Osteoblast (primary cell): ENCODE results near the gene NXN. TPM values are rescaled to one million over a fixed set of nuclear protein-coding genes. Genes with fewer than 3 reads are reported as not detected.

Experiments
- DNase-seq: peaks from one replicate; pipeline ENCODE4 v3.0.0; 2011; ENCODE audit warnings: low spot score, mixed read lengths; ENCODE audit not compliant: insufficient read length; ENCODE audit errors: missing footprints
- H2AFZ ChIP-seq: 2 replicates; pipeline ENCODE4 v1.6.0; 2011; ENCODE audit warnings: mild to moderate bottlenecking, low read length
- H3K27ac ChIP-seq: 2 replicates; pipeline ENCODE4 v1.5.1; 2011; ENCODE audit warnings: mild to moderate bottlenecking, low read depth, low read length, moderate library complexity
- H3K27me3 ChIP-seq: 2 replicates; pipeline ENCODE4 v1.6.0; 2012; ENCODE audit warnings: mild to moderate bottlenecking, control low read depth, inconsistent platforms, low read length, moderate library complexity; ENCODE audit not compliant: insufficient read depth
- H3K36me3 ChIP-seq: 2 replicates; pipeline ENCODE4 v1.5.1; 2011; ENCODE audit warnings: mild to moderate bottlenecking, low read length, control low read depth, moderate library complexity; ENCODE audit not compliant: insufficient read depth
- H3K4me1 ChIP-seq: 2 replicates; pipeline ENCODE4 v1.5.1; 2011; ENCODE audit warnings: mild to moderate bottlenecking, low read length, control low read depth, moderate library complexity; ENCODE audit not compliant: insufficient read depth
- H3K4me2 ChIP-seq: 2 replicates; pipeline ENCODE4 v1.6.0; 2011; ENCODE audit warnings: mild to moderate bottlenecking, low read length; ENCODE audit not compliant: insufficient read depth
- H3K4me3 ChIP-seq: fragments of 200-600 bp; sonication (generic); 3 replicates; pipeline ENCODE4 v1.5.1; 2012; ENCODE audit warnings: mild to moderate bottlenecking, low read length, inconsistent platforms; ENCODE audit not compliant: insufficient read depth
- H3K79me2 ChIP-seq: 2 replicates; pipeline ENCODE4 v1.6.0; 2012; ENCODE audit warnings: mild to moderate bottlenecking, low read length, control low read depth, inconsistent platforms; ENCODE audit not compliant: insufficient read depth
- H3K9me3 ChIP-seq: 2 replicates; pipeline ENCODE4 v1.5.1; 2011; ENCODE audit warnings: low read depth, low read length, control low read depth
- H4K20me1 ChIP-seq: 2 replicates; pipeline ENCODE4 v1.6.0; 2012; ENCODE audit warnings: mild to moderate bottlenecking, low read length, control low read depth; ENCODE audit not compliant: insufficient read depth
- total RNA-seq: library from RNA; depleted of rRNA; stranded (reverse); fragments of >200 nt; gene quantifications from 2 replicates; pipeline ENCODE4 v1.2.3, GENCODE V29; 2012
- TF ChIP-seq, protein P1 (sequence below): IDR thresholded peaks from 2 replicates; pipeline ENCODE4 v1.5.1; 2011; ENCODE audit warnings: mild to moderate bottlenecking, low read depth, low read length, moderate library complexity; ENCODE audit errors: extremely low read depth

The NXN gene
- total RNA-seq, 1 donor = 68.8 TPM

DNA sequence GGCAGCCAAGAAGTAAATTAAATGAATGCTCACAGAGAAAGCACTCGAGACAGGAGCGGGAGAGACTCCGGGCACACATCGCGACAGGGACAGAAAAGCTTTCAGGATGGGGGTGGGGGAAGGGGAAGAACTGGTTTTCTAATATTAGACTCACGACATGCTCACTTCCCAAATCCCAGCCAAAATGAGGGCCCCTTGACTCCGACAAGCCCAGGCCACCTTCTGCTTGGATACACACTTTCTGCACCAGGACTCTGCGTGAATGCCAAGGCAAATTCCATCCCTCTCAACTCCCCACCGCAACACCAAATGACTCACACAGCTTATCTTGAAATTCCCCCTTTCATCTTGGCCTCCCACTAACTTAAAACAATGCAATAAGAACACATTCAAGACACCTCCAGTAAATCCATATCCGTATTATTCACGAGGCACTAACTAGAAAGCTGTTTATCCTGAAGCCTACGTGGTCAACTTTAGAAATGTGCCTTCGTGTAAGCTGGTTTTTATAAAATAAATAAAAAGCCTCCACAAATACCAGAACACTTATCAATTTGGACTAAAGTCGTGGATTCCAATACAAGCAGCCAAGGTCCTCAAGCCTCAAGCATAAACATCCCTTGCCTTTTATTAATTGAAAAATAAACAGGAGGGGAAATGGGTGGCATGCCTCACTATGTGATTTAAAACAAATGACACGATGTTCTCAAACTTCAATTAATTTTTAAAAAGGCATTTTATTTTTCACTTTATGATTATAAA lies 46.1 kb downstream of the NXN start:
- peak; percentile 96 for DNase-seq
- H2AFZ ChIP-seq = no peak overlapping the region
- no peaks in the 10 kb centered on the region for H3K27me3 ChIP-seq
- H4K20me1 ChIP-seq = peaks cover 7% of the 10 kb centered on the region
- peaks cover 9% of the 10 kb centered on the region for H3K36me3 ChIP-seq
- H3K4me3 ChIP-seq = peak overlapping the region; percentile 36
- H3K9me3 ChIP-seq = no peaks in the 10 kb centered on the region
- H3K4me1 ChIP-seq = peaks cover 20% of the 10 kb centered on the region
- H3K79me2 ChIP-seq = peaks cover 13% of the 10 kb centered on the region
- peak overlapping the region; percentile 73 for H3K4me2 ChIP-seq
- peak overlapping the region; percentile 84 for H3K27ac ChIP-seq
- TF ChIP-seq, protein P1, sequence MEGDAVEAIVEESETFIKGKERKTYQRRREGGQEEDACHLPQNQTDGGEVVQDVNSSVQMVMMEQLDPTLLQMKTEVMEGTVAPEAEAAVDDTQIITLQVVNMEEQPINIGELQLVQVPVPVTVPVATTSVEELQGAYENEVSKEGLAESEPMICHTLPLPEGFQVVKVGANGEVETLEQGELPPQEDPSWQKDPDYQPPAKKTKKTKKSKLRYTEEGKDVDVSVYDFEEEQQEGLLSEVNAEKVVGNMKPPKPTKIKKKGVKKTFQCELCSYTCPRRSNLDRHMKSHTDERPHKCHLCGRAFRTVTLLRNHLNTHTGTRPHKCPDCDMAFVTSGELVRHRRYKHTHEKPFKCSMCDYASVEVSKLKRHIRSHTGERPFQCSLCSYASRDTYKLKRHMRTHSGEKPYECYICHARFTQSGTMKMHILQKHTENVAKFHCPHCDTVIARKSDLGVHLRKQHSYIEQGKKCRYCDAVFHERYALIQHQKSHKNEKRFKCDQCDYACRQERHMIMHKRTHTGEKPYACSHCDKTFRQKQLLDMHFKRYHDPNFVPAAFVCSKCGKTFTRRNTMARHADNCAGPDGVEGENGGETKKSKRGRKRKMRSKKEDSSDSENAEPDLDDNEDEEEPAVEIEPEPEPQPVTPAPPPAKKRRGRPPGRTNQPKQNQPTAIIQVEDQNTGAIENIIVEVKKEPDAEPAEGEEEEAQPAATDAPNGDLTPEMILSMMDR = no peak

- Histone ChIP-seq H3K9me3 (no peaks in the 10 kb centered on the region), H2AFZ (no peak overlapping the region), H3K36me3 (peaks cover 9% of the 10 kb centered on the region), H3K4me1 (peaks cover 40% of the 10 kb centered on the region), H3K27ac (no peak overlapping the region), H3K79me2 (no peaks in the 10 kb centered on the region), H3K4me3 (no peak overlapping the region), H3K27me3 (no peaks in the 10 kb centered on the region), H4K20me1 (peaks cover 9% of the 10 kb centered on the region), H3K4me2 (no peak overlapping the region)
- no peak for DNase-seq
- TF ChIP-seq, protein P1 = no peak
Observed at GRCh38 chr17:930258-930657, 49.3 kb downstream of the NXN start.

- peaks cover 9% of the 10 kb centered on the region for H3K36me3 ChIP-seq
- peaks cover 9% of the 10 kb centered on the region for H4K20me1 ChIP-seq
- no peaks in the 10 kb centered on the region for H3K27me3 ChIP-seq
- TF ChIP-seq, protein P1 = no peak
- no peak overlapping the region for H3K4me2 ChIP-seq
- no peak overlapping the region for H2AFZ ChIP-seq
- peaks cover 40% of the 10 kb centered on the region for H3K4me1 ChIP-seq
- H3K9me3 ChIP-seq = no peaks in the 10 kb centered on the region
- no peak overlapping the region for H3K27ac ChIP-seq
- DNase-seq = no peak
- no peak overlapping the region for H3K4me3 ChIP-seq
- H3K79me2 ChIP-seq = no peaks in the 10 kb centered on the region
Observed at GRCh38 chr17:929586-929985, 50.0 kb downstream of the NXN start.

- H4K20me1 ChIP-seq = peaks cover 9% of the 10 kb centered on the region
- peak overlapping the region; percentile 95 for H3K27ac ChIP-seq
- H3K4me3 ChIP-seq = peak overlapping the region; percentile 49
- no peaks in the 10 kb centered on the region for H3K27me3 ChIP-seq
- H3K9me3 ChIP-seq = no peaks in the 10 kb centered on the region
- H3K36me3 ChIP-seq = peaks cover 9% of the 10 kb centered on the region
- H3K4me2 ChIP-seq = peak overlapping the region; percentile 83
- no peak overlapping the region for H2AFZ ChIP-seq
- TF ChIP-seq, protein P1 = no peak
- DNase-seq = peak; percentile 97
- peaks cover 28% of the 10 kb centered on the region for H3K4me1 ChIP-seq
- H3K79me2 ChIP-seq = no peaks in the 10 kb centered on the region
Observed at GRCh38 chr17:927611-928461, 51.7 kb downstream of the NXN start.
